NCI-H2171 (cell line): ENCODE measurements around the gene IL1R2.
"Not testable (repeated sequence)": the region's sequence is repeated elsewhere in the genome, so short reads cannot be mapped to it uniquely, and the experiment has no call there.

Experiments used
- DNase-seq: peaks from one replicate; lab custom pipeline; 2025; lab: John Stamatoyannopoulos, UW

IL1R2 gene

DNA sequence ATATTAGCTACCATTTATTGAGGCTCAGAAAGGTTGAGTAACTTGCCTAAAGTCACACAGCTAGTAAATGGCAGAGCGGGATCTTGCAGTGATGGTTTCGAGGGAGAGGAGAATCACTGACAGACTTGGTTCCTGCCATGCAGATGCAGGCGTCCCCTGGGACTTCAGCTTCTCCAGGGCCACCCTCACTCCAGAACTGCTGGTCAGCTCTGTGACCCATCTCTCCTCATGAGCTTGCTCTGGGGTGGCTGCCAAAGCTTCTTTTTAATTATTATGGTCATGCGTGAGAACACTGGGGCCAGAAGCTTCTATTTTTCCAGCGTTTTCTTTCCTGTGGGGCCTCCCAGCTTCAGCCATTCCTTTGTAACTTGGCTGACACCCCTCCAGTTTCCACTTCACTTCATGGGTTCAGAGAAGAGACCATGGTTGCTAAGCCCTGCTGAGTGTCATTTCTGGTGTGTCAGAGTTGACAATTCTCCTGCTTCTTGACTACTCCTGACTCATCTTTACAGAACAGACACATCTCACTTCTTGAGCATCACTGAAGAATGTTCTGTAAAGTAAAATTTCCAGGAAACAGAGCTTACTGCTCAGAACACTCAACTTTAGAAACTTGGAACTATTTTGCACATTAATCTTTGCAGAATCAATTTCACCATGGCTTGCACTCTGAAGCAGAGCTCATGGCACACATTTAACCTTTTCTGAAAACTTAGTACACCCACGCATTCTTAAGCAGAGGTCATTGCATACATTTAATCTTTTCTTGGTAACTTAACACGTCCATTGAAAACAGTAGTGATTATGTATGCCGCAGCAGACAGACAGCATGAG lies 70.4 kb downstream of the IL1R2 start:
- DNase-seq: no peak

DNA sequence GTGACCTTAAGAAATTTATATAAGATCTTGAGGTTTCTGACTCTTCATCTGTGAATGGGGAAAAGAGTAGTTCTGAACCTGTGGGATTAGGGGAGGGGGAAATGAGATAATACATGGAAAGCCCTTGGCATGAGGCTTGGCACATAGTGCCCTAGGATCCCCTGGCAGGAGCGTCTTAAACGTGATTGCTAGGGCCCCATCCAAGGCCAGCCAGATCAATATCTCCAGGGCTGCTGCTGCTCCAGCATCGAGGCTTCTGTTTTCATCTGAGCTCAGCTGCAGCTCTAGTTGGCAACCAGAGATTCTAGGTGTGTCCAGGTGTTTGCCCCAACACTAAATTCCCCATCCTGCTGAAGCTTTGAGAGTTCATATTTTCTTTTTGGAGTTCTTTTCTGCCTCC lies 71.0 kb downstream of the IL1R2 start:
- DNase-seq: no peak

DNA sequence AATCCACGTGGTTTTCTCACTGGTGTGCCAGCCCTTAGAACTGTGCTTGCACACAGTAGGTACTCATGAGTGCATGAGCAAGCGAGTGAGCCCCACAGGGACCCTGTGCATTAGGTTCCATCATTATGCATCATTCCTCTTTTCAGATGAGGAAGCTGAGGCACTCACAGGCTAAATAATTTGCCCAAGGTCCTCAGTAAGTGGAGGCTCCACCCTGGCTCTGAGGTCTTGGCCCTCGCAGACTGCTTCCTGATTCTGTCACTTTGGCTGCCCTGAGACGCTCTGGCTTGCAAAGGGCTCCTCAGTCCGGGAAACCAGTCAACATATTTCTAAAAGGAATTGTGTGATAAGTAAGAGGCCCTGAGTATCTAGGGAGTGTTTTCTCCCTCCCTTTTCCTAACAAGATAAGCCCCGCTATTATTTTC lies 71.7 kb downstream of the IL1R2 start:
- no peak for DNase-seq

DNA sequence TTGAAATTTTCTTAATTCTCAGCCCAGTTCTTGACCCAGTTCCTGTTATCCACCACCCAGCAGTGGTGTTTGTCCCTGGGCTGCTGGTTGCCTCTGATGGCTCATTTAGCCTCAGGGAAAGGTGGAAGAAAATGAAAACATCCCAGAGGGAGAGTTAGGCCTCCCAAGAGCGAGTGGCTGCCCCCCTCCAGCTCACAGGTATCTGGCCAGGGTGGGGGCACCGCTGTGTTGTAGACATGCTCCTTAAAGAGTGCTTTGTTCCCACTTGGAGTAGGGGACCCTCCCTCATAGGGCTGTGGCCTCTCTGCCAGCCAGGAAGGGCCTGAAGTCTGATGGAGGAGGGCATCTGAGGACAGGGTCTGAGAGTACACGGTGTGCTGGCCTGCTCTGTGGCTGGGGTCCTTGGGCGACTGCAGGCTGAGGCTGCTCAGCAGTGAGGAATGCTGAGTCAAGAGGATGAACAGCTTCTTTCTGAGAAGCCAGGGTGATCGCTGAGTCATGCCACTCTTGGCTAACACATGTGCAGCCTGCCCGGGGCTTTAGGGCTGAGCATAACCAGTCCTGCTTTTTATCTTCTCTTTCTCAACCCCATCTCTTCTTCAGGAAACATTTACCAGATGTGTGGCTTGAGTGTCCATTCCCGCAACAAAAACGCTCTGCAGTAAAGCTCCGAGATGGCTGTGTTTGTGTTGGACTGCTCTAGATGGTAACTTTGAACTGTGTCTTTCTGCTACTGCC lies 72.3 kb downstream of the IL1R2 start:
- DNase-seq: no peak

DNA sequence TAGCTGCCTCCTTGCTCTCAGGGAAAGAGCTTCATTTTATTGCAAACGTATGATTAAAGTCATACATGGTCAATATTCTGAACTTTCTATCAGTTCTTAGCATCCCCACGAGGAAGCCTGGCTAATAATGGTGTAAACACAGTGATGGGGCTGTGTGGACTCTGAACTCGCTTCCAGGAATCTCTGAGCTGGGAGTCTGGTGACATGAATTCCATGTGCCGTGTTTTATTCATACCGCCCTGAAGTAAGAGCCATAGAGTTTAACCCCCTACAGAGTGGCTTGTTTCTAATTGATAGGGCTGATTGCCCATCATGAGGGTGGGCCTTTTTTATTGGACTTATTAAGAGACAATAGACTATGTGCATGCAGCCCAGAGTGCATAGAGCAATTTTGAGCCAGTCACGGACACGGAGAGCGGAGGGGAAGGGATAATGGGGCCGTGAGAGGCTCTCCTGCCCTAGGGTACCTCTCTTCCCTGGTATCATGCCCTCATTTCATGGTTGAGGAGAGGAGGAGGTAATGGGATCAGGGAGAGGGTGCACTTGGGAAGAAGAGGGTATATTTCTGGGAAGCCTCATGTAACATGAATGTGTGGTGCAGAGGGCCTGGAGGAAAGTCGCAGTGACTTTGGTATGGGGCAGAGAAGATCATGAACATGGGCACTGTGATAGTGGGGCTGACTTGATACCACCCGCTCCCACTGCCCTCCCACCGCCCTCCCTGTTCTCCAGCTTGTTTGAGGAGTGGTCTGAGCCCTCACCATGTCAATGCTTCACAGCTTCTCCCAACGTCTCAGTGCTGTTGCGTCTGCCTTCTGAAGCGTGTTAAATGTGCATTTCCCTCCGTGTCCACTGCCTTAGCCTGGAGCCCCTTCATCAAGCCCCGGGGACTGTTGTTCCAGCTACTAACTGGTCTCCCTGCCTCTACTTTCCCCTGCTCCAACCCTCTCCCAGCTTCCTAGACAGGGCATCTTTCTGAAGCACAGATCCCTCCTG lies 73.2 kb downstream of the IL1R2 start:
- no peak for DNase-seq

DNA sequence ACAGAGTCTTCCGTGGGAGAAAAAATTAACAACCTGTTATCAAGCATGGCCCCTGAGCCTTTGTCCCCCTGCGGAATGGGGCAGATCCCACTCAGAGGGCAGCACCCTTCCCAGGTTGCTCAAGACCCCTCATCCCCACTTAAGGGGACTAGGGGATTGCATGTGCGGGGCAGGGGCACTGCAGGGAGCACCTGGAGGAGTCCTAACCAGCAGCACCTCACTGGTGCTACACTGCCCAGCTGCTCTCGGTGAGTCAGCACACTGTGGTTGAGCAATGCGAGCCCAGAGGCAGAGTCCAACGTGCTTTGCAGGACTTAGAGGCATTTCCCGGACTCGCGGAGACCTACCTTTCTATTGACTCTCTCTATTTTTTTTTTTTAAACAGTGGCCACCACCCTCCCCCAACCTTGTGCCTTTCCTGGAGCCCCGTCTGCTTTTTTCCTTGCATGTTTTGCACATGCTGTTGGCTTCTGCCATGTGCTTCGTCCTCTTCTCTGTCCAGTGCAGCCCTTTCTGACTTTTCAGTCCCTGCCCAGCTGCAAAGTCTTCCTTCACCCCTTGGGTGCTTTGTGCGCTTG lies 74.0 kb downstream of the IL1R2 start:
- no peak for DNase-seq

DNA sequence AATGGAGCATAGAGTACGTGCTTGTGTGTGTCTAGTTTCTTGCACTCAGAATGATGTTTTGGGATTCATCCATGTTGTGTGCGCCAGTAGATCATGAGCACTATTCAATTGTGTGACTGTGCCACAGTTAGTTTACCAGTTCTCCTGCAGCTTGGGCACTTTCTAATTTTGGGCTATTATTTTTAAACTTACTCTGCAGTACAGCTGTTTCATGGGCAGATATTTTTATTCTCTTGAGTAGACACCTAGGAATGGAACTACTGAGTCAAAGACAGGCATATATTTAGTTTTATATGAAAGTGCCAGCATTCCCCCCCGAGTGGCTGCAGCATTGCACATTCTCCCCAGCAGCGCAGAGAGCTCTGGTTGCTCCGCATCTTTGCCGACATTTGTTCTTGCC lies 74.8 kb downstream of the IL1R2 start:
- DNase-seq: no peak

DNA sequence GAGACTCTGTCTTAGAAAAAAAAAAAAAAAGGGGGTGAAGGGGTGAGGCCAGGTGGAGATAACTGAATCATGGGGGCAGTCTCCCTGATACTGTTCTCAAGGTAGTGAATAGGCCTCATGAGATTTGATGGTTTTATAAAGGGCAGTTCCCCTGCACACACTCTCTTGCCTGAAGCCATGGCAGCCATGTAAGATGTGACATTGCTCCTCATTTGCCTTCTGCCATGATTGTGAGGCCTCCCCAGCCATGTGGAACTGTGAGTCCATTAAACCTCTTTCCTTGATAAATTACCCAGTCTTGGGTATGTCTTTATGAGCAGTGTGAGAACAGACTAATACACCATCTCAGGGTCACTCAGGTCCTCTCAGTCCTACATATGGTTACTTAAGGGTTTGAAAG lies 76.4 kb downstream of the IL1R2 start:
- DNase-seq: not testable (repeated sequence)

DNA sequence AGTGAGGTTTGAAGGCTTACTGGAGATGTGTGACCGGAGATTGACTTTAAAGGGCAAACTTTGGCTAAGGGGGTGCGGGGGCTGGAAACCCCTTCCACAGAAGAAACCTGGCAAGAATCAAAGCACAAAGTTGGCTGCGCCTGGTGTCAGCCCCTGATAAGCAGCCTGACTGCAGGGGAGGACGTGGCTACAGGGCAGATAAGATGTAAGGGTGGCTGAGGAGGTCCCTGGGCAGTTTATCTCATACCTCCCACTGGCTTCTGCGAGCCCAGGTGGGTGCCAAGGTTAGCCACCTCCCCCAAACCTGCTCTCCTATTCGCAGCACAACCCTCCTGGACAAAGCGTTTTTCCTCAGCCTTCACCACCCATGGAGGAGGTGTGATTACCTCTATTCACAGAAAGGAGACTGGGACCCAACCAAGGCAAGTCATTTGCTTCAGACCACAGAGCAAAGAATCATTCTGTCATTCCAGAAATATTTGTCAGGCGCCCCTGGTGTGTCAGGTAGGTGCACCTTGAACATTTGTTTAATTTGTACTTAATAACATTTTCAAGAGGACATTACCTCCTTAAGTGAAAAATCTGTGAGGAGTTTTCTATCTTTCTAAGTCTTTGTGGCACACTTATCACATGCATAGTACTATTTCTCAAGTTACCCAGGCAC lies 77.7 kb downstream of the IL1R2 start:
- no peak for DNase-seq

DNA sequence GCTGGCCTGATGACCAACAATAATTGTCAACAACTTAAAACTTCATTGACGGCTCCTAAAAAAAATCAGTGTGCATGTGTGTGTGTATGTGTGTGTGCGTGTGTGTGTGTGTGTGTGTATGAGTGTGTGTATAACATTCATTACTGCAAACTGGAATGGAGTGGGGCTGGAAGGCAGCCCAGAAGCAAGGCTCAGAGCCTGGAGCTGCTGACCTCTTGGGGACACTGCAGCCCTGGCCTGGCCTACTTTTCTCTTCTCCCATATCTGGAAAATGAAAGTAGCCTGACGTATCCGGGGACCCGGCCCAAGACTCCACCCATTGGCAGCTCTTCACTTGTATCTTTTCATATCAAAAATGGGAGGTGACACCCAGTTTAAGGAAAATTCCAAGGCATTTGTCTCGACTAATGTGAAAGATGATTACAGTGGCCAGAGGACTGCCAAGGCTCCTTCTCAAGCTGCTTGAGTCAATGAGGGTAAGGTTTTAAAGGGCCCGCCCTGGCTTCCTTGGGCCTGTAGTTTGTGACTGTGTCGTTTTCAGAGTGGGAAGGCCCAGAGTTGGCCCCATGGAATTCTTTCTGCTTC lies 78.4 kb downstream of the IL1R2 start:
- DNase-seq: no peak

DNA sequence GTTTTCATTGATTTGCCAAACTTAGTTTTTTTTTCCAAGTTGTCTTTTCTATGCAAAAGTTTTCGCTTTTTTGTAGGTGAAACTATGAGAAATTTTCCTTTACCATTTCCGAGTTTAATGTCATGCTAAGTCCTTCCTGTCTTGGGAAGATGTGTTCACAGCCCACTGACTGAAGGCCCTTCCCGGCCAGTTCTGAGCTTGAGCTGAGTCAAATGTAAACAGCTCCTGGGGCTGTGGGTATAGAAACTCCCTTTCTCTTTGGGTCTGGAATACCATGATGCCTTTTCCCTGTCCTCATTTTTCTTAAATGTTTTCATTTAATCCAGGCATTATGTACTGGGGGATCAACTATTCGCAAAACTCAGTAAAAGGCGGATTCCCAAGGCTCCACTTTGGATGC lies 81.0 kb downstream of the IL1R2 start:
- DNase-seq: no peak

DNA sequence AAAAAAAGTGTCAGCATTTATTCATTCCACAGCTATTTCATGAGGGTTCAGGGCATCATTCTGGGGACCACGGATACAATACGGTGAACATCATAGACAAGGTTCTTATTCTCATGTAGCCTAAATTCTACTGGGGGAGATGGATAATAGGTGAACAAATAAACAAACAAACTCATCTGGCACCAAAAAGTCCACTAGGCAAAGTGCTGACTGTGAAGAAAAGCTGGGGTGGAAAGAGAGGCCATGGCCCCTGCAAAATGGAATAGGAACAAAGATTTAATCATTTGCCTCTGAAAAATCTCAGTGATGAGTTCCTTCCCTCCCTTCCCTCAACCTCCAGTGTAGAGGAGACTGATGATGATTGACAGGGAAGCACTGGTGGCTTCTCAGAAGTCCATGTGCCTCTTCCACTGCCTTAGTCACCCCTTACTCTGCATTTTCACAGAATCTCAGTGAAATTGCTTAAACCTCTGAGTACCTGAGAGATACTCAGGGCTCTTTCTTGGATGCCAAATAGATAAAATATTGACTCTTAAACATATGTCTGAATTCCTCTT lies 81.5 kb downstream of the IL1R2 start:
- DNase-seq: no peak

DNA sequence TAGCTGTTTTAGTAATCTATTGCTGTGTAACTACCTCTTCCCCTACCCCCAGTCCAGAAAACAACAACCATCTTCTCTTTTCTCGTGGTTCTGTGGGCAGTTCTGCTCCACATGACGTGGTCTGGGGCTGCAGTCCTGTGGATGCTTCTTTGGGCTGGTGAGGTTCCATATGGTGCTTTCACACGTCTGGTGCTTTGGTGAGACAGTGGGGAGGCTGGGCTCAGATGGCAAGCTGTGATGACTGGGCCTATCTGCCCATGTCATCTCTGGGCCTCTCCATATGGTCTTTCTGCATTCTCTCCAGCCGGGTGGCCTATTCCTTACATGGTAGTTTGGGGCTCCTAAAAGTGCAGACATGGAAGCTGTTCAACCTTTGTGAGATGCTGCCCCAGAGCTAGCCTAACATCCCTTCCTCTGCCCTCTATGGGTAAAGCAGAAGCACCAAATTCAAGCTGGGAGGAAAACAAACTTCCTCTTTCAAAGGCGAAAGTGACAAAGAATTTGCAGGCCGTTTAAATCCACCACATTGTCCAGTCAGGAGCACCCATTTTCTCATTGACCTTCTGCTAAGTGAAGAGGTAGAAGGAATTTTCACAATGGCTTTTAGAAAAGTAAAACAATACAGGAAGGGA lies 82.5 kb downstream of the IL1R2 start:
- no peak for DNase-seq

DNA sequence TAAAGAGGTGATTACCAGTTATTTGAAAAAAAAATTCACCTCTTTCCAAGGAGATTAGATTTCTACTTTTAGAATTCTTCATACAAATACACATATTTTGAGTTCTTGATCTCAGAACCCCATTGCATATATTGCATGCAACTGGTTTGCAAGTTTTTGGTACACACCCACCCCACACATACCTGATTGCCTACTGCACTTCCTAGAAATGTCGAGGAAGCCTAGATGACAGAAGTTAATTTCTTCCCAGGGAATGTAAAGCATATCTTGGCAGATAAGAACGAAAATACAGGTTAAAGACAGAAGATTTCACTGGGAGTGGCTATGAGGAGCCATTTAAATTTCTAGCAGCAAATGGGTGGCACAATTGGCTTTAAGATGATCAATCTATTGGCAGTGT lies 83.7 kb downstream of the IL1R2 start:
- DNase-seq: no peak

DNA sequence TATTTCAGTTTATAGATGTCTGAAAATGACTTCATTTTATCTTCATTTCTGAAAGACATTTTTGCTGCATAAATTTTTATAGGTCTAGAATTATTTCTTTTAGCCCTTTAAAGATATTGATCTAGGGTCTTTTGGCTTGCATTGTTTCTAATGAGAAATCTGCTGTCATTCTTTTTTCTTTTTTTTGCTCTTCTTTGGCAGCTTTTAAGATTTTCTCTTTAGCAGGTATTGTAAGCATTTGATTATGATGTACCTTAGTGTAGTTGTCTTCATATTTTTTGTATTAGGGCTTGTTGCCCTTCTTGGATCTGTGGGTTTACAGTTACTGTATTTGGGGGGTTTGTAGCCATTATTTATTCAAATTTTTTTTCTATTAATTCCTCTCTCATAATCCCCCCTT lies 84.8 kb downstream of the IL1R2 start:
- no peak for DNase-seq
